Tibial nerve (tissue), 3 donors: ENCODE data around the gene GHDC.

ENCODE experiments used
- CTCF ChIP-seq, 5 experiments: fragments of 200-600 bp in 3 of 5; fragments of 450-650 bp in 2 of 5; sonication (generic) in 3 of 5; IDR thresholded peaks; one replicate each; pipeline ENCODE4 v1.5.1; 2016 to 2019; ENCODE audit warnings: antibody characterized with exemption in 5 of 5, mild to moderate bottlenecking in 3 of 5, moderate library complexity in 2 of 5
- POLR2A ChIP-seq, 2 donors: fragments of 450-650 bp; IDR thresholded peaks; one replicate each; pipeline ENCODE4 v1.6.1; 2017; ENCODE audit warnings: antibody characterized with exemption in 2 of 2, mild to moderate bottlenecking in 2 of 2, moderate library complexity in 2 of 2

DNA sequence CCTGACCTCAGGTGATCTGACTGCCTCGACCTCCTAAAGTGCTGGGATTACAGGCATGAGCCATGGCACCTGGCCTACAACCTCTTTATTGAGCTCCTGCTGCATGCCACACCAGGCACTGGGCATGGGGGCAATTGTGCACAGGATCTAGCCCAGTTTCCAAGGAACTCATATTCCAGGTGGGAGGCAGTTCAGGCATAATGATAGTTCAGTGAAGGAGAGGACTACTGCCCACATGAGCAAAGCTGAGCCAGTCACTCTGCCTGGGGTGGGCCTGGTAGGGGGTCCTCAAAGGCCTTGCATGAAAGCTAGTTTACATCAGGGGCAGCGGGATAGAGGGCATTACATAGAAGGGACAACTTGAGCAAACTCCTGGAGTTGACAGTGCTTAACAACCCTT is 6.5 kb downstream of the GHDC start:
- no peak for TF ChIP-seq CTCF (IDR thresholded peaks at IDR 0.05)
- no peak for TF ChIP-seq POLR2A (IDR thresholded peaks at IDR 0.05)
